ENCODE data around the gene GLCCI1. TPM values are rescaled to one million over a fixed set of nuclear protein-coding genes. Genes with fewer than 3 reads are reported as not detected.

GLCCI1 gene
- total and polyA plus RNA-seq, 4 donors, result 1.4 to 5.9 (median 4.3) TPM

- no peak overlapping the region for H3K4me3 ChIP-seq (ENCODE audit: low read depth in 1 of 3, low read length in 3 of 3)
- H3K9ac ChIP-seq (ENCODE audit: low read depth in 1 of 2, low read length in 2 of 2), result no peak overlapping the region
- no peak for TF ChIP-seq MAX (IDR thresholded peaks at IDR 0.05)
- no peak for TF ChIP-seq JUND (IDR thresholded peaks at IDR 0.05)
- TF ChIP-seq YY1 (IDR thresholded peaks at IDR 0.05), result no peak
- TF ChIP-seq FOXA2 (IDR thresholded peaks at IDR 0.05), result no peak
- TF ChIP-seq, protein P1, sequence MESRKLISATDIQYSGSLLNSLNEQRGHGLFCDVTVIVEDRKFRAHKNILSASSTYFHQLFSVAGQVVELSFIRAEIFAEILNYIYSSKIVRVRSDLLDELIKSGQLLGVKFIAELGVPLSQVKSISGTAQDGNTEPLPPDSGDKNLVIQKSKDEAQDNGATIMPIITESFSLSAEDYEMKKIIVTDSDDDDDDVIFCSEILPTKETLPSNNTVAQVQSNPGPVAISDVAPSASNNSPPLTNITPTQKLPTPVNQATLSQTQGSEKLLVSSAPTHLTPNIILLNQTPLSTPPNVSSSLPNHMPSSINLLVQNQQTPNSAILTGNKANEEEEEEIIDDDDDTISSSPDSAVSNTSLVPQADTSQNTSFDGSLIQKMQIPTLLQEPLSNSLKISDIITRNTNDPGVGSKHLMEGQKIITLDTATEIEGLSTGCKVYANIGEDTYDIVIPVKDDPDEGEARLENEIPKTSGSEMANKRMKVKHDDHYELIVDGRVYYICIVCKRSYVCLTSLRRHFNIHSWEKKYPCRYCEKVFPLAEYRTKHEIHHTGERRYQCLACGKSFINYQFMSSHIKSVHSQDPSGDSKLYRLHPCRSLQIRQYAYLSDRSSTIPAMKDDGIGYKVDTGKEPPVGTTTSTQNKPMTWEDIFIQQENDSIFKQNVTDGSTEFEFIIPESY (IDR thresholded peaks at IDR 0.05), result no peak
- no peak for TF ChIP-seq TAF1 (conservative IDR thresholded peaks at IDR 0.05)
- TF ChIP-seq GABPA (IDR thresholded peaks at IDR 0.05 in 1 of 2, conservative IDR thresholded peaks at IDR 0.05 in 1 of 2), result no peak
- no peak for TF ChIP-seq HNF4G (IDR thresholded peaks at IDR 0.05)
- no peak for TF ChIP-seq FOXA1 (IDR thresholded peaks at IDR 0.05)
- TF ChIP-seq NR2F2 (IDR thresholded peaks at IDR 0.05), result no peak
- TF ChIP-seq, protein P2, sequence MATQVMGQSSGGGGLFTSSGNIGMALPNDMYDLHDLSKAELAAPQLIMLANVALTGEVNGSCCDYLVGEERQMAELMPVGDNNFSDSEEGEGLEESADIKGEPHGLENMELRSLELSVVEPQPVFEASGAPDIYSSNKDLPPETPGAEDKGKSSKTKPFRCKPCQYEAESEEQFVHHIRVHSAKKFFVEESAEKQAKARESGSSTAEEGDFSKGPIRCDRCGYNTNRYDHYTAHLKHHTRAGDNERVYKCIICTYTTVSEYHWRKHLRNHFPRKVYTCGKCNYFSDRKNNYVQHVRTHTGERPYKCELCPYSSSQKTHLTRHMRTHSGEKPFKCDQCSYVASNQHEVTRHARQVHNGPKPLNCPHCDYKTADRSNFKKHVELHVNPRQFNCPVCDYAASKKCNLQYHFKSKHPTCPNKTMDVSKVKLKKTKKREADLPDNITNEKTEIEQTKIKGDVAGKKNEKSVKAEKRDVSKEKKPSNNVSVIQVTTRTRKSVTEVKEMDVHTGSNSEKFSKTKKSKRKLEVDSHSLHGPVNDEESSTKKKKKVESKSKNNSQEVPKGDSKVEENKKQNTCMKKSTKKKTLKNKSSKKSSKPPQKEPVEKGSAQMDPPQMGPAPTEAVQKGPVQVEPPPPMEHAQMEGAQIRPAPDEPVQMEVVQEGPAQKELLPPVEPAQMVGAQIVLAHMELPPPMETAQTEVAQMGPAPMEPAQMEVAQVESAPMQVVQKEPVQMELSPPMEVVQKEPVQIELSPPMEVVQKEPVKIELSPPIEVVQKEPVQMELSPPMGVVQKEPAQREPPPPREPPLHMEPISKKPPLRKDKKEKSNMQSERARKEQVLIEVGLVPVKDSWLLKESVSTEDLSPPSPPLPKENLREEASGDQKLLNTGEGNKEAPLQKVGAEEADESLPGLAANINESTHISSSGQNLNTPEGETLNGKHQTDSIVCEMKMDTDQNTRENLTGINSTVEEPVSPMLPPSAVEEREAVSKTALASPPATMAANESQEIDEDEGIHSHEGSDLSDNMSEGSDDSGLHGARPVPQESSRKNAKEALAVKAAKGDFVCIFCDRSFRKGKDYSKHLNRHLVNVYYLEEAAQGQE (IDR thresholded peaks at IDR 0.05), result no peak
- TF ChIP-seq, protein P3, sequence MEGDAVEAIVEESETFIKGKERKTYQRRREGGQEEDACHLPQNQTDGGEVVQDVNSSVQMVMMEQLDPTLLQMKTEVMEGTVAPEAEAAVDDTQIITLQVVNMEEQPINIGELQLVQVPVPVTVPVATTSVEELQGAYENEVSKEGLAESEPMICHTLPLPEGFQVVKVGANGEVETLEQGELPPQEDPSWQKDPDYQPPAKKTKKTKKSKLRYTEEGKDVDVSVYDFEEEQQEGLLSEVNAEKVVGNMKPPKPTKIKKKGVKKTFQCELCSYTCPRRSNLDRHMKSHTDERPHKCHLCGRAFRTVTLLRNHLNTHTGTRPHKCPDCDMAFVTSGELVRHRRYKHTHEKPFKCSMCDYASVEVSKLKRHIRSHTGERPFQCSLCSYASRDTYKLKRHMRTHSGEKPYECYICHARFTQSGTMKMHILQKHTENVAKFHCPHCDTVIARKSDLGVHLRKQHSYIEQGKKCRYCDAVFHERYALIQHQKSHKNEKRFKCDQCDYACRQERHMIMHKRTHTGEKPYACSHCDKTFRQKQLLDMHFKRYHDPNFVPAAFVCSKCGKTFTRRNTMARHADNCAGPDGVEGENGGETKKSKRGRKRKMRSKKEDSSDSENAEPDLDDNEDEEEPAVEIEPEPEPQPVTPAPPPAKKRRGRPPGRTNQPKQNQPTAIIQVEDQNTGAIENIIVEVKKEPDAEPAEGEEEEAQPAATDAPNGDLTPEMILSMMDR (IDR thresholded peaks at IDR 0.05; ENCODE audit: low read depth, low read length, missing input control), result no peak
- TF ChIP-seq EGR1 (IDR thresholded peaks at IDR 0.05; ENCODE audit: low read depth in 2 of 2), result no peak
- no peak for TF ChIP-seq RAD21 (IDR thresholded peaks at IDR 0.05)
- TF ChIP-seq SP1 (IDR thresholded peaks at IDR 0.05), result no peak
- TF ChIP-seq, protein P4, sequence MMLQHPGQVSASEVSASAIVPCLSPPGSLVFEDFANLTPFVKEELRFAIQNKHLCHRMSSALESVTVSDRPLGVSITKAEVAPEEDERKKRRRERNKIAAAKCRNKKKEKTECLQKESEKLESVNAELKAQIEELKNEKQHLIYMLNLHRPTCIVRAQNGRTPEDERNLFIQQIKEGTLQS (IDR thresholded peaks at IDR 0.05), result no peak
- no peak for TF ChIP-seq RXRA (IDR thresholded peaks at IDR 0.05)
- no peak for TF ChIP-seq HNF4A (conservative IDR thresholded peaks at IDR 0.05)
- 82% methylated on average over 12 of the region's 12 CpGs for WGBS
- no peak overlapping the region for H3K27ac ChIP-seq (ENCODE audit: low read depth in 1 of 2, low read length in 2 of 2)
- no peaks in the 10 kb centered on the region for H3K36me3 ChIP-seq (ENCODE audit: control insufficient read depth in 4 of 4, insufficient read depth in 3 of 4, low read depth in 1 of 4, low read length in 3 of 4)
- H3K4me1 ChIP-seq (ENCODE audit: control insufficient read depth in 4 of 4, insufficient read depth in 4 of 4, low read length in 3 of 4), result peaks cover 0 to 5% (median 0%) of the 10 kb centered on the region in 4 donors
- no peaks in the 10 kb centered on the region for H3K9me3 ChIP-seq (ENCODE audit: control insufficient read depth in 4 of 4, low read length in 3 of 4)
- no peak for DNase-seq (ENCODE audit: low spot score)
- H3K27me3 ChIP-seq (ENCODE audit: control insufficient read depth in 4 of 4, insufficient read depth in 4 of 4, low read length in 3 of 4), result no peaks in the 10 kb centered on the region
These were observed 160.1 kb downstream of the GLCCI1 start for GRCh38 chr7:8128449-8129317.

Measured in liver (tissue), 9 donors.